ENCODE measurements around the gene HPS3.

DNA sequence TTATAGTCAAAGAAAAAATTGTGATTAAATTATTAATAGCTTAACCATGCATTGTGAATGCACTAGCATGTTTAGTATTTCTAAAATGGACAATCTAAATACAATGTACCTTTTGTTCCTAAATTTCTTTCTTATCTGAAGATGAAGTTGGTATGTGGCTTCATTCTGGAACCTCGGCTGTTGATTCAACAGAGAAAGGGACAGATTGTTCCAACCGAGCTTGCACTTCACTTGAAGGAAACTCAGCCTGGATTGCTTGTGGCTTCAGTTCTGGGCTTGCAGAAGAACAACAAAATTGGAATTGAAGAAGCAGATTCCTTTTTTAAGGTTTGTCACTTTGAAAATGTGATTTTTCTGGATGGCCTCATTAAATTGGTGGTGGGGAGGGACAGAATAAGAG lies 32.6 kb downstream of the HPS3 start:
- TF ChIP-seq, protein P1, sequence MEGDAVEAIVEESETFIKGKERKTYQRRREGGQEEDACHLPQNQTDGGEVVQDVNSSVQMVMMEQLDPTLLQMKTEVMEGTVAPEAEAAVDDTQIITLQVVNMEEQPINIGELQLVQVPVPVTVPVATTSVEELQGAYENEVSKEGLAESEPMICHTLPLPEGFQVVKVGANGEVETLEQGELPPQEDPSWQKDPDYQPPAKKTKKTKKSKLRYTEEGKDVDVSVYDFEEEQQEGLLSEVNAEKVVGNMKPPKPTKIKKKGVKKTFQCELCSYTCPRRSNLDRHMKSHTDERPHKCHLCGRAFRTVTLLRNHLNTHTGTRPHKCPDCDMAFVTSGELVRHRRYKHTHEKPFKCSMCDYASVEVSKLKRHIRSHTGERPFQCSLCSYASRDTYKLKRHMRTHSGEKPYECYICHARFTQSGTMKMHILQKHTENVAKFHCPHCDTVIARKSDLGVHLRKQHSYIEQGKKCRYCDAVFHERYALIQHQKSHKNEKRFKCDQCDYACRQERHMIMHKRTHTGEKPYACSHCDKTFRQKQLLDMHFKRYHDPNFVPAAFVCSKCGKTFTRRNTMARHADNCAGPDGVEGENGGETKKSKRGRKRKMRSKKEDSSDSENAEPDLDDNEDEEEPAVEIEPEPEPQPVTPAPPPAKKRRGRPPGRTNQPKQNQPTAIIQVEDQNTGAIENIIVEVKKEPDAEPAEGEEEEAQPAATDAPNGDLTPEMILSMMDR (IDR thresholded peaks at IDR 0.05 in 4 of 5, conservative IDR thresholded peaks at IDR 0.05 in 1 of 5), result no peak
- no peak for TF ChIP-seq POLR2A (IDR thresholded peaks at IDR 0.05)
